Right lung (tissue), 5 donors: Measurements from ENCODE around the gene ANKS6. TPM values are rescaled to one million over a fixed set of nuclear protein-coding genes. Genes with fewer than 3 reads are reported as not detected.

Experiments used
- DNase-seq, 2 donors: peaks; one replicate each; pipeline ENCODE4 v3.0.0-alpha.2; 2013
- polyA plus RNA-seq, 5 donors: library from polyadenylated mRNA; unstranded; fragments of 120-200 nt; gene quantifications; one replicate each; pipeline versions ENCODE4 v1.2.1 to v1.2.3, GENCODE V29; 2013; ENCODE audit warnings: inconsistent platforms in 1 of 5, low replicate concordance in 1 of 5; ENCODE audit not compliant: insufficient read length in 5 of 5, insufficient read depth in 1 of 5

The ANKS6 gene
- polyA plus RNA-seq, 5 donors, result 19.7 to 30.1 (median 25.7) TPM

DNA sequence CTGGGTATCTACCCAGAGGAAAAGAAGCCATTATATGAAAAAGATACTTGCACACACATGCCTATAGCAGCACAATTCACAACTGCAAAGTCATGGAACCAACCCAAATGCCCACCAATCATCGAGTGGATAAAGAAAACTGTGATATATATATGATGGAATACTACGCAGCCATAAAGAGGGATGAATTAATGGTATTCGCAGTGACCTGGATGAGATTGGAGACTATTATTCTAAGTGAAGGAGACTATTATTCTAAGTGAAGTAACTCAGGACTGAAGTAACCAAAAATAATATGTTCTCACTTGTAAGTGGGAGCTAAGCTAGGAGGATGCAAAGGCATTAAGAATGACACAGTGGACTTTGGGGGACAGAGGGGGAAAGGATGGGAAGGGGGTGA, 57.6 kb downstream of the ANKS6 start:
- DNase-seq, result no peak

DNA sequence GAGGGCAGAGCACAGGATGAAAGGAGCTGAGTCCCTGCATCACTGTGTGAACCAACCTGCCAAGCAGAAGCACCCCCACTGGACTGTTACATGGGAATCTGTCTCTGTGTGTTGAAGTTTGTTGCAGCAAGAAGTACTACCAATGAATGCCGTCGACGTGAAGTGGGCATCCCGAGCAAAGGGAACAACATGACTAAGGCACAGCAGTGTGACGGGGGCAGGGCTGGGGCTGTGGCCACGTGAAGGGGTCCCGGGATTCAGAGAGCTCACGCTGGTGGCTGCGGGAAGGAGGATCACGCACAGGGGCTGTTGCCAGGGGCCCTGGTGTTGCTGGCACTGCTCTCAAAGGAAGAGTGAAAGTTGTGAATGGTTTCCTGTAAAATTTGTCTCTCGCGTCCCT, 60.1 kb downstream of the ANKS6 start:
- DNase-seq, result no peak

DNA sequence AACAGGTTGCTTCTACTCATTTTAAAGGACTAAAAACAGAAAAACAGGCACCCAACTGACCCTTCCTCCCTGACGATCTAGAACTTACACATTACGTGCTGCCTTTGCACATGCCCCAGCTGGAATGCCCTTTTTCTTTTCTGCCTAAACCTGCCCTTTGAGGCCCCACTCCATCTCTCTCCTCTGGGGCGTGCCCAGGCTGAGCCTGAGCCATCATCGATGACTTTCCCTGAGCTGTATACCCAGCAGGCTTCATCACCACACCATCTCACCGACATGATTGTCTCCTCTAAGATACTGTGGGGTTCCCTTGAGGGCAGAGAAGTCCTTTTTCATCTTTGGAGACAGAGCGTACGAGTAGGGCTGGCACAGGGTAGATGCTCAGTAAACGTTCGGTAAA, 63.6 kb downstream of the ANKS6 start:
- no peak for DNase-seq

DNA sequence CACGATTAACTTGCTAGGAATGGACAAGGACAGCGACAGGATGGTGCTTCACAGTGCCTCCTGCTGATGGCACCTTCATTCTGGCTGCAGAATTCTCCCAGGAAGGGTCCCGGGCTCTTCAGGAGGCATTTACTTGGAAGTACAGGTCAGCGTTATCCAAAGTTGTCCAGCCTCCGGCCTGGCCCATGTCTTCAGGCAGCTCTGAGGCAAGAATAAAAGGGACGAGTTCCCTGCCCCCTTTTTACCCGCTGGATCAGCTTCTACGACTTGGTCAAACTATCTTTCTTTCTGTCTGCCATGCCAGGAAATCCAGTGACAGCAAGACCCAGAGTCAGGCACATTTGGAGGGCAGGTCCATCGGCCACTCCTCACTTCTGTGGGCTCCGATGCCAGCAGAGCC, 64.3 kb downstream of the ANKS6 start:
- DNase-seq, result no peak

DNA sequence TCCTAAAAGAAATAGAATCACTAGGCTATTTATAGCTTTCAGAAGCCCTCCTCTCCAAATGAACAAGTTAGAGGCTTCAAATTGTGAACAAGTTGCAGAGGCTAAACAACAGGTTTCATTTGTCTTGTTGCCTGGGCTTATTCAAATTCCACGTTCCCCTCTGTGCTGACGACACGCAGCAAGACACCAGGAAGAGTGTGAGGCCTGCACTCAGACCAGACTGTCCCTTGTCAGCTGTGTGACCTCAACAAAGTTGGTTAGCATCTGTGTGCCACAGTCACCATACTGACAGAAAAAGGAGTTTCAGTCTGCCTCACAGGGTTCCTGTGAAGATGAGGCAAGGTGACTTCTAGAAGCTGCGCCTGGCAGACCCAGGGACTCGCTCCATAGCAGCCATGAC, 65.5 kb downstream of the ANKS6 start:
- DNase-seq, result no peak

DNA sequence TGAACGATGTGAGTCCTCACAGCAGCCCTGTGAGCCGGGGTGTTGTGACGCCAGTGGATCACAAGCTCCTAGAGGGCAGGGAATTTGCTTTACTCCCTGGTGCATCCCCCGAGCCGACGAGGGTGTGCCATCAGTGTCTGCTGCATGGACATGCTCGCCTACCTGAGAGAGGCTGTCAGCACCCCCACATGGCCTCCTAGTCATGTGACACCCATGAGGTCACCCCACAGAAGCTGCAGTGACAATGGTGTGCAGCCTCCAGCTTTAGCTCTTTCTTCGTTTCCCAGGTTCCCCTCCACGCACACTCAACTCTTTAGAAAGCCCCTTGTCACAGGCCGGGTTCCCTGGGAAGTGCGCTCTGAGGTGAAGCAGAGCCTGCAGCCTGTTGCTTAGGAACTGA, 67.9 kb downstream of the ANKS6 start:
- DNase-seq, result no peak

DNA sequence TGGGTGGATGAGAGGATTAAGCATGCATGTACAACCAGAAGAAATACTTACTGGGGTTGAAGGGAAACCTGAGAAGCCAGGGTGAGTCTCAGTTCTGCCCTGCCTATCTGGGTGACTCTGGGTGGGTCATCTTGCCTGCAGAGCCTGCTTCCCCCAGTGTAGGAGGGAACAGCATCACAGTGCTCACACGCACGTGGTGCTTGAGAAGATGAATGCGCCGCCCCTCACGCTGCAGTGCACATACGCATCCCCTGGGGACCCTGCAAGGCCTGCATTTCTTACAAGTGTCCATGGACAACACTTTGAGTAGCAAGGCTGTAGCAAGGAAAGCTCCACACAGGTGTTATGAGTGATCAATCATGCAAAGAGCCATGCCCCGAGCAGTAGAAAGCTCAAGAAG, 68.9 kb downstream of the ANKS6 start:
- DNase-seq, result no peak

DNA sequence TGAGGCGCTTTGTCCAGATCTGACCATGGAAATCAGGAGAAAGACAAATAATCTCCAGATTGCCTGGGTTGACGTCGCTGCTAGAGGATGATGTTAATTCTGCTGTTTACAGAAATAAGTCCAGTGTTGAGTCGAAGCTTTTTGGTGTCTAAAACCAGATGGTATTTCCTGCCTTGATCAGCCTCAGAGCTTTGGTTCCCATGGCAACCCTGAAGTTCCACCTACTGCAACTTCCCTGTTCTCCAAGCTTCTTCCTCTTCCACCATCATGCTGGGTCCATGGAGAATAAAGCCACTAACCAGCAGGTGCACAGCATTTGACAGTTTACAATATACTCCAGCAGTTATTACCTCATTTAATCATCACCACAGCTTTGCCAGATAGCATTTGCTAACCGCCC, 69.6 kb downstream of the ANKS6 start:
- DNase-seq, result no peak

DNA sequence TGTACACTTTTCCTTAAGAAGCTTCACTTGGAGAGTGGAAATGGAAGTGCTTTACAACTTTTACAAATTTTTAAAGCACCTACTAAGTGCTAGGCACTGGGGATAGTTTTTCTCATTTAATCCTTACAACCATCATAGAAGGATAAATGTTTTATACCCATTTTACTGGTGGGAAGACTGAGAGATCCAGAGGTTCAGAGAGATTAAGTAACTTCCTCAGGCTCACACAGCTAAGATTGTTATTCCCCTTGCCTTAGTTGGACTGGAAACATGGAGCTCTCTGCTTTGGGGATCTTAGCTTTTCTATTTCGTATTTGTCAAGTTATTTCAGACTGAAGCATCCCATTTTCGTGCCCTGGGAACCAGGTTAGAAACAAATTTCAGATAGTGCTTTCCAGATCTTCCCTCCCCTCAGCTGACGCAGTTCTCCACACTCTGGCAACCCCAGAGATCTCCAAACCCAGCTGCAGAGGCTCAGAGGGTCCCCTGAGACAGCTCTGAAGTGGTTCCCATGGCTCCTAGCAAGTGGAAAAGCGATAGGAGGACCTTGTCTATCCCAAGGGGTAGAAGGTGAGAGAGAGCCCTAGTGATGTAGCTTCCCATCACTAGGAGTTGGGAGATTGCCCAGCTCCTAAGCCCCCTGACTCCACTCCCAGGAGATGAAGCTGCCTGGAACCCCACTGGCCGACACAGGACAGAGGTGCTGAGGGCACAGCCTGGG, 71.4 kb downstream of the ANKS6 start:
- no peak for DNase-seq

DNA sequence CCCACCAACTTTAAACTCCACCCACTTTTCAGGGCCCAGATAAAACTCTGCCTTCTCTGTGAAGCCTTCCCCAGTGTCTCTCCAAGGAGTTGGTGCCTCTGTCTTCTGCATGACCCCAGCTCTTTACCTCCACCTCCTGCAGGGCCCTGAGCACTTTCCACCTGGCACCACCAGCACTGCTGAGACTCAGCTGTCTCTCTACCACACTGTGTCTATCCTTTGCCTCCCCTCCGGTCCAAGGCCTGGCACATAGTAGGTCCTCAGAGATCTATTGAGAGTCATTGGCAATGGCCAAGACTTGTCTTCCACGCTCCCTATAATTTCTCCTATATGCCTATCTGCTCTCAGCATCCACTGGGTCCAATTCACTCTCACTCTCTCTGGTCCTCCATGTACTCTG, 74.7 kb downstream of the ANKS6 start:
- no peak for DNase-seq

DNA sequence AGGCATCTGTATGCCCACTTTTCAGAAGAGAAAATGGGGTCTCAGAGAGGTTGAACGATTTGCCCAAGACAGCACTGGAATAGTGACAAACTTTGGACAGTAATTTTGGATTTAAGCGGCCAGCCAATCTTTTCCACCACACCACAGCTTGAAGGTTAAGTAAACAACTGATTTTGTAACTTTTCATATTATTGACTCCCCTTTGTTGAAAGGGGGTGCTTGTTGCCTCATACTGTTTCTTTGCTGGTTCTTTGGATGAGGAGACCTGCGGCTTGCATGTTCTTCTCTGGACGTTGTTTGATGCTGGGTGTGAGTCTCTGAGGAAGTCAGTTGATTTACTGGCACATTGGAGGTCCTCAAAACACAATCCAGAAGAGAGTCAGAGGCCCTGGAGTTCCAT, 76.0 kb downstream of the ANKS6 start:
- DNase-seq, result no peak

DNA sequence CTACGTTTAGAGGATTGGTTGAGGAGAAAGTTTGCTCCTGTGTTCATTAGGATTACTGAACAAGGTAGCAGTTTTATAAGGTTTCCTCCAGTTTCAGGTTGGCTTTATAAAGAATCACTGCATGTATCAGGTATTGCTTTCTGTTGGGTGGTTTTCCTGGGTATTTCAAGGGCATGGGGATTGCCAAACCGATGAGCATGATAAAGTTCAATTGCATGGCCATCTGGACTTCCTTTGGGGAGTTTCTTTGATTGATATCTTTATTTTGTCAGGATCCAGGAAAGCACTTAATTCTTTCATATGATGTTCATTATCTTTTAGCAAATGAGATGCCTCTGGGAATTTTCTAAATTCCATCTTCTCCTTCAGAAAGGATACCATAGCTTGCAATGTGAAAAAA, 77.3 kb downstream of the ANKS6 start:
- no peak for DNase-seq

DNA sequence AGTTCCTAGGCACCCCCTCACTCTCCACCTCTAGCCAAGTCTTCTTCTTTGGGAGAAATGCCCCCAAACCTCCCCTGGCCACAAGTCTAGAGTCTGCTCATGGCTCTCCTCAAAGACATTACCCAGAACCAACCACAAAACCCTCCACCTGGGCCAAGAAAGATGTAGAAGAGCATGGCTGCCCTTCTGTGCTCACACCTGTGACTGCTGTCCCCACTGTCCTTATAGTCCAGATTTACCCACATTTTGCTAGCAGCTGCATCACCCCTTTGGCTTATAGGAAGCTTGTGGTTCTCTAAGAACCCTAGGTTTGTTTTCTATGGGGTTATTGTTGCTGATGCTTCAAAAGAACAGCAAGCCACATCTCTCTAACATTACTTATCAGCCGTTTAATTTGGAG, 81.5 kb downstream of the ANKS6 start:
- DNase-seq, result no peak

DNA sequence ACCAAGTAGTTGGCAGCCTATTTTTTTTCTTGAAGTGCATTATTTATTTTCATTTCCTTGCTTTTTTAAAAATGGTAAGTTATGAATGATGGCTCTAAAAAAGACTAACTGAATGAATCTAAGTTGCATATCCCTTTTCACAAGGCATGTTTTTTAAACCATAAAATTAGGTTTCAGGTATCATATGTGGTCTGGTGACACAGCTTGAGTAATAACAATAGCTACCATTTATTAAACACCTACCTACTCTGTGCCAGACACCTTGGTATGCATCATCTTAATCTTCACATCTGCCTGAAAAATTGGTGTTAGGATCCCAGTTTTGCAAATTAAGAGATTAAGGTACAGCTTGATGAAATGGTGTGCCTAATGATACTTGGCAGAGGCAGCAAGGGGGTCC, 83.4 kb downstream of the ANKS6 start:
- DNase-seq, result no peak

DNA sequence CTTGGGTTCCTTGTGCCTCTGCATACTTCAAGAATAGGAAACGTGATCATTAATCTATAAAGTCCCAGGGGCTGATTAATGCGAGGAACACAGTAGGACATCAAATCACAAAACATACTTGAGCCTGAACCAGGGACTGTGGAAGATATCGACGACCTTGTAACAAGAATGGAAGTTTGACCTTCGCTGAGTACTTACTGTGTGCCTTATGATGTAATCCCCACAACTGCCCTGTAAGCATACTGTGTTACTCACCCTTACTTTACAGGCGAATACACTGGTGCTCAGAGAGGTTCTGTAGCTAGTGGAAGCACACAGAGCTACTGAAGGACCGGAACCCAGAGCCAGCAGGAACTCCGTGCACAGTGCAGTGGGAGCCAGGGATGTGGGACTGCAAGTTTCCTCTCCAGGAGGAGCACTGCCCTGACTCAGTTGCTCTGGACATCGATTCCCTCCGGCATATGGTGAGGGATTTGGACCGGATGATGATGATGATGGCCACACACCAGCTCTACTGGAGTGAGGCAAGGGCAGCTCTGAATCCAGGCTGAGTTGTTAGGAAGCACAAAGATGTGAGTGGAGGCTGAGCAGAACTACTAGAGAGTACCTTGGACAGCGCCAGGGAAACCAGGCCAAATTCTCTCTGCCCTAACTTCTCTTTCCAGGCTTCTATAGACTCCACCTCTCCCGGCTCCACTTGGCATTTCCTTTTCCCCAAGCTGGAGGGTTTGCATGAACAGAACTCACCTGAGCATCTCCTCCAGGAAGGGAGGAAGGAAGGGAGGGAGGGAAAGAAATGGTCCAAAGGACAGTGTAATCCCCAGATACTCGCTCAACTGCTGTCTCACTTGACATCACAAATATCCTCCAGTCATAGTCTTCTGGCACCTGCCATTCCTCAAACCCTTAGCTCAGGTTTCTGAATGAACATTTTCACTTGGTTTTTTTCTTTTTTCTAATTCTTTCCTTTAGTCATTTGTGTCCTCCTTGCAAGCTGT, 86.1 kb downstream of the ANKS6 start:
- DNase-seq, result peak in 1 of 2 donors; percentile 29

DNA sequence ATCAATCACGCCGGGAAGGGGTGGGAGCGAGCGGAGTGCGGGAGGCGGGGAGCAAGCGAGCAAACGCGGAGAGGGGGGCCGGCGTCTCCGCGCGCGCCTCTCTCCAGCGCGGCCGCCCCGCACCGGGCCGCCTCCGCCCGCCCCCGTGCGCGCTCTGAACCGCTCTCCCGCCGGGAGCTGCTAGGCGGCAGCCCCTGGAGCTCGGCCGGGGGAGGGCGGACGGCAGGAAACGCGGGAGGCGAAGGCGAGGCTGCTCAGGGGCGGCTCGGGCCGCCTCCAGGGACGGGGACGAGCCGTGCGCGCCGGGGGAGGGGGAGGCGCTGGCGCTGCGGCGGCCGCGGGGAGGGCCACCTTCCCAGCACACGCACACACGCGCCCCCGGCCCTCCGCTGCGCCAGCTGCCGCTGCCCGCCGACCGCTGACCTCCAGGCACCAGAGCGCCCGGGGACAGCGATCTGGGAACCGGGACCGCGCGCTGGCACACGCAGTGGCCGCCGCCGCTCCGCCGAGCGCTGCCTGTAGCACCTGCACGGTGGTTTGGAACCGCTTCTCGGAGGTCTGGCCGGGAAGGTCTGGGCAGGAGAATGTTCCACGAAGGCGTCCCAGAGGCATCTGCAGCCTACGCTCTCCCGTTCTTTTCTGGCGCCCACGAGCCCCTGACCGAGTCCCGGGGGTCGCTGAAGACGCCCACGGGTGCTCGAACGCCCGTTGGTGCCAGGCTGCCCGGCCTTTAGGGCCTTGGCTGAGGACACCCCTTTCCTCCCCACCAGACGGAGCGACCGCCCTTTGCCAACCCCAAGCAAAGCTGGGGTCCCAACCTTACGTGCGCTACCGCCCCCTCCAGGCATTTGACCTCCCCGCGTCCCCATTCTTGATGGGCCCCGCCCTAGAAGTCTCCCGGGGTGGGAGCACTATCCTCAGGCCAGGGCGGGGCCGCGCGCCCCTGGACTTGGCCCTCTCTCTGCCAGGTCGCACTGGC, 87.1 kb downstream of the ANKS6 start, which contains the start of gene GABBR2:
Gene GABBR2 (minus strand): TSS at position 3 of the 979 bp plus-strand sequence. CDS start 198 bp downstream, outside the sequence.
- DNase-seq, result no peak

DNA sequence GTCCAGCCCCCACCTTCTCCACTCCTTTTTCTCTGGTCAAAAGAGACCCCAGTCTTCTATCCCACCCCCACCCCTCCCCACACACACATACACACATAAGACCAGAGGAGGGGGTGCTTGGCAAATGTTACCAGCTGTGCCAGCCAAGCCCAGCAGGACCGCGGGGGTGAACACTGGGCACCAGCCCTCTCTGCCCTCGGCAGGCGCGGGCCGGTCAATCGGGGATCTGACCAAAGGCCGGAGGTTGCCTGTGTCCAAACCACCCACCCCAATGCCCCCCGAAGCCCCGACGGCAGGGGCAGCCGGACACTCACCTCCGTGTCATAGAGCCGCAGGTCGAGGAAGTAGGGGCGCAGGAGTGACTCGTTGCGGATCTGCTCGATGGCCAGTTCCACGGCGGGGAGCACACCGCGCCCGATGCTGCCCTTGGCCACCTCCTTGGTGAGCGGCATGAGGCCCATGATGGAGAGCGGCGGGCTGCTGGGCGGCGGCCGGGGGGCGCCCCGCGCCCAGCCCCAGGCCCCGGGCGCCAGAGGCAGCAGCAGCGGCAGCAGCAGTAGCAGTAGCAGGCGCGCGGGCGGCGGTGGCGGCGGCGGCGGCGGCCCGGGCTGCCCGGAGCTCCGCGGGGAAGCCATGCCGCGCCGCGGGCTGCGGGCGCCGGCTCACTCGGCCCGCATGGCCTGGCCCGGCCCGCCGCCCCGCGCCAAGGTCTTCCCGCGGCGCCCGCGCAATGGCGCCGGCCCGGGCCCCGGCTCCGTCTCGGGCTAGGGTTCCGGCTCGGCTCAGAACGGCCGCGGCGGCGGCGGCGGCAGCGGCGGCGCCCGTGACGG, 88.0 kb downstream of the ANKS6 start:
- no peak for DNase-seq

DNA sequence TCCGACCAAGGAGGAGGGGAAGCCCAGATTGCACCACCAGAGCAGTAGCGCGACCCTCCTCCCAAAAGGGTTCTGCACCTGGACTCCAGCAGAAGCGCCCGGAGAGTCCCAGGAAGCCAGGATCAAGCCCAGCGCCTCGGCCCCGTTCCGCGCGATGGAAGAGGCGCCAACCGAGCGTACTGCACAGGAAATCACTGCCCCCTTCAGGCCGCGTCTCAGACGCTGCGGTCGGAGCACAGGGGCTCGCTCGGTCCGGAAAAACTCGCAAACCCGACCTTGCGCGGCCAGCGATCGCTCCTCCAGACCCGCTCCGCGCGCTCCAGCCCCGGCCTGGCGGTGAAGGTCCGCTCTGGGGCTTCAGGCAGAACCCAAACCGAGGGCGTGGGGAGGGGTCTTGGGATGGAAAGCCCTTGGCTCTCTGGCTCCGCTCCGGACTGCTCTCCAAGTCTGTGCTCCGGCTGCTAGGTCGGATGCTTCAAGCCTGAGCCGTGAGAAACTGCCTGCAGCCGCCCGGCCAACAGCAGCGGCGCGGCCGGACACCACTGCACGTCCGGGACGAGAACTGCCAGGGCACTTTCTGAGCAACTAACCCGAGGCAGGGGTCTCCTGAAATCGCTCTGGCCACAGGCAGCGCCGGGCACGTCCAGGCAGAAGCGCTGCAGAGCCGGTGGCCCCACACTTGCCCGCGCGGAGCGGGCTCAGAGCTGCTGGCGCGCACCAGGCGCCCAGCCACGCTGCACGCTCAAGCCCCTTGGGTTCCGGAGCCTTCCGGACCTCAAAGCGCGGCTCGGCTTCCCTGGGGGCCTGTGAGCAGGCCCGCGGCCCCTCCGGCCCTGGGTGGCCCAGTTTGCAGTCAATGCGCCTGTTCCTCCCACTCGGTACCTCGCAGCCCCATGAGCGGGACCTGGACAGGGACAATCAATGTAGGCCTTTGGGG, 88.9 kb downstream of the ANKS6 start:
- peak; percentile 56 to 60 for DNase-seq

DNA sequence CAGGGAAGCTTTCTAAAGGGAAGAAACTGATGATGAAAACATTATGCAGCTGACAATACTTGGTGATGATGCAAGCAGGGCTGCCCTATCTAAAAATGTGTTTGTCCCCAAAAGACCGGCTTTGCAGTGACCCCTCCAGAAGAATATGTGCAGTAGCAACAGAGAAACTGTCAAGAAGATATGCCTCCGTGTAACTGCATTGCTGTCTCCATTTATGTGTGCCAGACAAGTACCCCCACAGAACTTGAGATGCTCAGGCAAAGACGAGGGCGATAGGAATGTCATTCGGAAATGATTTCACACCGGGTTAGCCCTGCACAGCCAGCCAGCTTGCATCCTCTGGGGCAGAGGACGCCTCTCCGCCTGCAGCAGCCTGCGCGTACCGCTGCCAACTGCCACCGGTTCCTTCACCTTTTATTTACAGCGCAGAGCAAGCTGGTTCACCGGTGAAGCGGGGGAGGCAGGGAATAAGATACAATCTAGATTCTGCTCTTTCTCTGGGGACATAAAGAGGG, 89.6 kb downstream of the ANKS6 start:
- DNase-seq, result no peak
